ENCODE measurements around the gene RCVRN.

The RCVRN gene

DNA sequence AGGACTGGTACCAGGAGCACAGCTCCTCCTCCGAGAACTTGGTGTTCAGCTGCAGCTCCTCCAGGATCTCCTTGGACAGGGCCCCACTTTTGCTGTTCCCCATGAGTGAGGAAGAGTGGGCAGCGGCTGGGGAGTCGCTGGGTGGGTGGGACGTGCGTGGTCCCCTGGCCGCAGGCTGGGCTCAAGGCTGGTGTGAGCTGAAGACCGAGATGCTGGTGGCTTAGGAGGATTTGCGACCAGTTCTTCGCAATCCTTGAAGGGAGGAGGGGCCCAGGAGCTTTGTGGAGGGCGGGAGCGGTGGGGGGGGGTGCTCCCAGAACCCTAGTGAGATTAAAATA, at the start of gene RCVRN:
Gene RCVRN, minus strand, starts transcription at position 194 of the 338 bp plus-strand sequence. Its CDS starts 91 bp downstream, at position 103.
- no peak for DNase-seq

DNA sequence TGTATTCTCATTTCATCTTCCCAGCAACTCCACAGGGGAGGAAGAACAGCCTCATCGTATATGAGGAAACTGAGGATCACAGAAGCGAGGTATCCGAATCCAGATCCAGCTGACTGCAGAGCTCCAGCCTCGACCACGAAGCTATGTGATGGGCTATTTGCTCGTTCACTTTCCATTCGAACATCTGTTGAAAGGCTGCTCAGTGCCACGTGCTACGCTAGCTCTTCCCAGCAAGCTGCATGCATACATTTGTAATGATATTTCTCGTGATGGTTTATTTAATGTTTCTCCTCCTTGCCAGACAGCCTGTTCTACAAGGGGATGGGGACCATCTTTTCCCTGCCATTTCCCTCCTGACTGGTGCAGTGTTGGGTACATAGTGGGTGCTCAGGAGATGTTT, 48.4 kb upstream of the RCVRN start:
- no peak for DNase-seq

DNA sequence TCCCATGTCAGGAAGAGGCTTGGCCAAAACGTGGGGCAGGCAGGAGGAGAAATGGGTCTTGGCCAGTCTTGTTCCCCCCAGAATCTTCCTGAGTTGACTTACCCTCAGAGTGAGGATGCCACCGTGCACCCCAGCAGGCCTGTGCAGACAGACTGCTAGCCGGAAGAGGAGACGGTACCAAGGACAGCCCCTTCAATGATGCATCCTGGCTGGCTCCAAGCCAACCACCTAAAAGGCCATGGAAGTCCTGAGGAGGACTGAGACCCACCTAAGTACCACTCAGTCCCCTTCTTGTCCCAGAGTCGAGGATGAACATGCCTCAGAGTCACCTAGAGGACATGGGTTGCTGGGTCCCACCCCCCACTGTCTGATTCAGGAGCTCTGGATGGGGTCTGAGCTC, 46.7 kb upstream of the RCVRN start:
- no peak for DNase-seq

DNA sequence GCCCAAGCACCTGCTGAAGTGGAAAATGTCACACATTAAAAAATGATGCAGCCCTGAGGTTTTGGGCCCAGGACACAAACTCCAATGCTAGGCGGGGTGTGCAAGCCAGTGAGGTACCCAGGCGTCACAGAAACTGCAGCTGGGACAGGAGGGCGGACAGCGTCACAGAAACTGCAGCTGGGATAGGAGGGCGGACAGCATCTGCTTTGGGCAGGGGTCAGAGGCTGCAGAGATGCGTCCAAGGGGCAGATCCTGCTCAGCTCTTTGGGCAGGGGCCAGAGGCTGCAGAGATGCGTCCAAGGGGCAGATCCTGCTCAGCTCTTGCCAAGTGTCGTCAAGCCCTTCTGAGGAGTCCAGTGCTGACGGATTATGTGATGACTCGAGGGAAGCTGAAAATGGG, 43.9 kb upstream of the RCVRN start:
- DNase-seq, result no peak

- DNase-seq, result no peak
Measured at GRCh38 chr17:9944704-9945103, 39.6 kb upstream of the RCVRN start.

- no peak for DNase-seq
Measured at GRCh38 chr17:9943343-9943742, 38.3 kb upstream of the RCVRN start.

GRCh38 chr17:9942885-9943284, 37.8 kb upstream of the RCVRN start:
- DNase-seq, result no peak

DNA sequence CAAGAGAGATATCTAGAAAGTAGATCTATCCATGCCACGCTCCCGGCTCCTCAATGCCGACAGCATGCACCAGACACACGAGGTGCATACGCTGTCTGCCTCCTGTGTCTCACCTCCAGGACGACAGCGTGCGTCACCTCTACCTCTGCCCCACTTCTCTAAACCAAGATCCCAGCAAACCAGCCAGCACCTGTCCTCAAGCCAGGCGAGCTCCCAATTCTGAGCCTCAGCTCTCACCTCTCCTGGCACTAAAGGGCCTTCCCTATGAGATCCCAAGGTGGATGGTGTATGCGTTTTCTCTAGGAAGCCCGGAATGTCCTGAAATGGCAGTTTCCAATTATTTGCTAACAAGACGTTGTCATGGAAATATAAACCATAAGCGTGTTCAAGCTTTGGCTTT, 36.2 kb upstream of the RCVRN start:
- no peak for DNase-seq

DNA sequence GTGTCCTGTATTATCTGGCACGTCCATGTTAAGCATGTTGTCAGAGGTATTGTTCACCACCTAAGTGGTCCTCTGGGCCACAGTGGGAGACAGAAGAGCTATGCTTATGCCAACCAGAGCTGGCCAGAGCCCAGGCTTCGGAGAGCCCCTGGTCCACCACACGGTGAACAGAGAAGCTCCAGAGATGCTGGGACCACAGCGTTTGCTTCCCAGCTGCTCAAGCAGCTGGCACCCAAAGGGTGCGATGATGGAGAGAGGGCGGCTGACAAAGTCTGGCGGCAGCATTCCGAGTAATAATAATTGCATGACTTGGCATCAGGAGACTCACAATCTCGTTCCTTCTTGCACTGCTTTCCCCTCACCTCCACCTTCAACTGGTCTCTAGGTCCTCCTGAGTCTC, 35.8 kb upstream of the RCVRN start:
- DNase-seq, result no peak

DNA sequence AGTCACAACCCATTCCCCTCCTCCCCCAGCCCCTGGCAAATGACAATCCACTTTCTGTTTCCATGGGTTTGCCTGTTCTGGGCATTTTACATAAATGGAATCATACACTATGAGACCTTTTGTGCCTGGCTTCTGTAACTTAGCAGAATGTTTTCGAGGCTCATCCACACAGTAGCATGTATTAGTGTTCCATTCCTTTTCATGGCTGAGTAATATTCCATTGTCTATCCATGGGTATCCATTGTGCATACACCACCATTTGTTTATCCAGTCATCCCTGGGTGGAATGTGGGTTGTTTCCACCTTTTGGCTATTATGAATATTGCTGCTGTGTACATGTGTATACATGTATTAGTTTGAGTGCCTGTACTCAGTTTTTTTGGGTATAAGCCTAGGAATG, 33.7 kb upstream of the RCVRN start:
- DNase-seq, result no peak

- no peak for DNase-seq
Measured at GRCh38 chr17:9937901-9938300, 32.8 kb upstream of the RCVRN start.

DNA sequence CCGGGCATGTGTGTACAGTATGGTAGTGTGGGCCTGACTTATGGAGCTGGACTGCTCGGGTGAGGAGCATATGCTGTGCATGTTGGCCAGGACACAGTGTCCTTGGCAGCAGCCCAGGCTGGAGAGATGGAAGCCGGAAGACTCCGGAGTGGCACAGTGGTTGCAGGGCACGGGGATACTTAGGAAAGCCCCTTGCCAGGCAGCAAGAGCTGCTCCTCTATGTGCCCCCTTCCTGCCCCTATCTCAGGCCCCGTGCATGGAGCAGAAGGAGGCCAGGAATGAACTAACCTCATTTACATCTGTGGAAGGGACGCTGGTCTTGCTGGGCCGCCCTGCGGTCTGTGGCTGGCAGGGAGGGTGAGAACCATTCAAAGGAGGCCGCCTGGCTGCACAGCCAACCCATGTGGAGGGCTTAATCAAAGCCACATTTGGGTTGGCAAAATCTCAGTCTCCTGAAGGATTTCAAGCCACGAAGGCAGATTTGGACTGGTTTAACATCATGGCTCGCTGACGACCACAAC, 32.2 kb upstream of the RCVRN start:
- no peak for DNase-seq

DNA sequence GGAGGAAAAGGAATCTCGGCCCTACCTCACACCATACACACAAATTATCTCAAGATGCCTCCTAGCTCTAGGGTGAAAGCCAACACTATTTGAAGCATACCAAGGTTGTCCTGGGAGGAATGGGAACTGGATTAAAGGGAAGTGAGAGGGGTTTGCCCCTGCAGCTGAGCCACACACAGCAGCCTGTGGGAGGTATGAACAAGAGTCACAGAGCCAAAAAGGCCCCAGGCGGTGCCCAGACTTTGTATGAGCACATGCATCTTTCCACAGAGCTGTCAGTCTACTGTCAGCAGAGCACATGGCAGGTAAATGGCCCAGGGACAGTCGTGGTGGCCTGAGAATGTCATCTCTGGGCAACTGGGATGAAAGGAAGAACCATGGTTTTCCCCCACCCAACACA, 31.0 kb upstream of the RCVRN start:
- DNase-seq, result no peak

DNA sequence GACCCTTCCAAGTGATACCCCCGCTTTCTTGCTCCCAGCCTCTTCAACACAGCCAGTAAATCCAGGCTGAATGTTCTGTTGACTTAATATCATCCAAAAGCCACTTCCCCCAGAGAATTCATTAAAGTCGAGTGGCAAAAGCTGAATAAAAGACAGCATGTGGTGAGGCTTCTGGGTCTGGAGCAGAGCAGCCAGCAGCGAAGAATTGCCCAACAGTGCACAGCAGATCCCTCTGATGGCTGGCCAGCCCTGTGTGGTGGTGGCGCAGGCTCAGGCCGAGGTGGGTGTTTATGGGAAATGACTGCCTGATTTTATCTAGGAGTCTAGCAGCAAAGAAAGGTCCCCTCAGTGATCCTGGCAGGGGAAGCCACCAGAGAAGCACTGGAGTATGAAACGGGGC, 30.3 kb upstream of the RCVRN start:
- DNase-seq, result no peak

DNA sequence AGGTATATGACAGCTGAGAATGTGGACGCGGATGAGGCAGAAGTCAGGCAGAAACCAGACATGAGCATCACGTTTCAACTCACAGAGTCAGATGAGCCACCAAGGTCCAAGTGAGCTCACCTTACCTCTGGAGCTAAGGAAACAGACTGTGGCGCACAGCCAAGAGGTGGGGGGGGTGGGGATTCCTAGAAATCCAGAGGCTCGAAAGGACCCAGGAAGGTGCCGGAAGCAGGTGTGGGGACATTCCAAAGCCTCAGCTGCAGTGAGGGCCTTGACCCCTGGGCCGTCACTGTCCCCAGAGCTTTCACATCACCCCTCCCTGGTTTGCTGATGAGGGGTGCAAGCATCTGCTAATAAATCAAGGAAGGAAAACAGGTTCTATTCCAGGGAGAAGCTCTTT, 29.3 kb upstream of the RCVRN start:
- no peak for DNase-seq

DNA sequence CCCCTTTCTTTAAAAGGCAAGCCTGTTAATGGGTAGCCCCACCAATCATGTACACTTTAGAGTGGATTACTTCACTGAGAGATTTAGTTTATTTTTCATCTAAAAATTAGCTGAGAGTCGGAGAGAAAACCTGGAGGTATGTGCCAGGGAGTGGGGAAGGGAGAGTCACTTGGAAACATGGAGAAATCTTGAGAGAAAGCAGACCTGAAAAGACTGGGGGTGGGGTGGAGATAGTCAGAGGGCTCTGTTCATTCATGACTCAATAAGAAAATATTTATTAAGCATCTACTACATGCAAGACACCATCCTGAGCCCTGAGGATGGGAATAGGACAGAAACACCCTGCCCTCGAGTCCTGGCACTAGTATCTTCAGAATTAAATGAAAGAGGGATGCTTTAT, 27.4 kb upstream of the RCVRN start:
- no peak for DNase-seq

DNA sequence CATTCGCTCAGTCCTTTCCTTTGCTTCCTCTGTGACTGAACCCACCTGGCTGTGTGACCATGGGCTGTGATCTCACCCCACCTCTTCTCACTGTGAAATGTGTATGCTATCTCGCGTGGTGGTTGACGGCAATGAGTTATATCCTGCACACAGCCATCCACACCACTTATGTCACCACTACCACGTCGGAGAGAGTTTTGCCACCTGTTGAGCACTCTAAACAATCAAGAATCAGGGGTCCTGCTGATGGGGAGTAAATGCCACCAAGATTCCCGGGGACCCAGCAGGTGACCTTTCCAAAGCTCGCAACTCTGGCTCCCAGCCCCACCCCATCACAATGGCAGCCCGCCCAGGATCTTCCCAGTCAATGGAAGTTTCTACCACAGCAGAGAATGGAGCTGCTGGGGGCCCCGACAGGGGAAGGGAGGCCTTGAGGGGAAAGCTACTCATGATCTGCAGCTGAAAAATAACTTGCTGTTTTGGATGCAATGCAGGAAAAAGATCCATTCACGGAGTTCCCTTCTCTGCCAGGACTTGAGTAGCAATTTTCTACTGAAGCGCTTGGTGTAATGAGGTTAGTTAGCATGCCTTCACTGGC, 26.2 kb upstream of the RCVRN start:
- no peak for DNase-seq

DNA sequence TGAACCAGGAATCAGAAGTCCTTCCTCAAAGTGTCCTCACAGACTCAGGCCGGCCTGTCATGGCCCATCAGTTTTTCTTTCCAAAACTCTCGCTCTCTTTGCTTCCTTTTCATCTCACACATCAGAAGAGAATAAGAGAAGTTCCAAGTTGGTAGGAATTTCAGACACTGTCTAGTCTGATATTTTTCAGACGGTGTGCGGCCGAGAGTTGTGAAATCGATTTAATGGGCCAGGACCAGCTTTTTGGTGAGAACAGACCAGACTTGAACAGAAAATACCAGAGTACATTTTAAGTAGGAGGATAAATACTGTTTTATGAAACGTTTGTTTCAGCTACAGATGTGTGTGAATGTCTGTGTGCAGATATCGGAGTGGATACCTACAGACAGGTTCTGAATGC, 24.8 kb upstream of the RCVRN start:
- DNase-seq, result no peak

DNA sequence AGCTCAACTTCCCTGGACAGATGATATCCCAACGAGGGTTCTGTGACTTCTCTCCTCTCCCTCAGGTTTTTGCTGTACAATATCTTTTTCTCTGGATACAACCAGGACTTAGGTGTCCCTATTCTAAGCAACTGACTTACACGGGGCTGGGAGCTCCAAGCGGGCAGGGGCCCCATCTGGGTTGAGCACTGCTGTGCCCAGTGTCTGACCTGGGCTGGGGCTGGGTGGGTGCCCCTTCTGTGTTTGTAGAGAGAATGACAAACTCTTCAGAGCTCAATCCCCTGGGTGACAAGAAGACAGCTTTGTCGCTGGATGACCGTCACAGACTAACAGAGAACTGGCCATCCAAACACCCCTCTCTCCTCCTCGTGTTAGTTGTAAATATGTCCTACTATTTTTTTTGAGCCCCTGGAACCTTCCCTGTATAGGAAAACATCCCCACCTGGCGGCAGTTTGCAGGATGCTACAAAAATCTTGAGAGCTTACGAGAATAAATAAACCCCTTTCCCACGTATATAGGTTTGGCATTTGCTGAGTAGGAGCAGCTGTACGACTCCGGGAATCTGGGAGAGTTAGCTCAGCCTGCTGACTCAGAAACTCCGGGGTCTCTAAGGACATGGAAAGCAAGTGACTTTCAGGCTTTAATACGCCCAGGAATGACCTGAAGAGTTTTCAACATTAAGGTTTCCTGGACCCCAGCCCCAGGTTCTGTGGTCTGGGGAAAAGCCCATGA, 23.7 kb upstream of the RCVRN start:
- peak; percentile 49 for DNase-seq

GRCh38 chr17:9926150-9926804, 21.2 kb upstream of the RCVRN start:
- DNase-seq, result no peak

DNA sequence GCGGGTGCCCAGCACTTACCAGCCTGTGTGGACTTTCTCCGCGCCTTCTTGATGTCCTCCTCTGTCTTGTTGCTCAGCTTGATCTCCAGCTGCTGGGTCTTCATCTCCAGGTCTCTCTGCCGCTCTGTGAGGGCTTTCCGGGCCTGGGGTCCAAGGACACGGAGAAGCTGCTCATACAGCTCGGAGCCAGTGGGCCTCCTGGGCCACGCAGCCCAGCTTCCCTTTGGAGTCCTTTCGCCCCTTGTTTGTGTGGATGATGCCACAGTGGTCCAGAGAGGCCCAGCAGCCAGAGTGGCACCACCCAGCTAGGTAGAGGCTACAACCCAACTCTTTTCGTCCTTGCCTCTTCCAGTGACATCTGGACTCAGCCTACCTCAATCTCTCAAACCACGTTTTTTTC, 20.4 kb upstream of the RCVRN start:
- no peak for DNase-seq

DNA sequence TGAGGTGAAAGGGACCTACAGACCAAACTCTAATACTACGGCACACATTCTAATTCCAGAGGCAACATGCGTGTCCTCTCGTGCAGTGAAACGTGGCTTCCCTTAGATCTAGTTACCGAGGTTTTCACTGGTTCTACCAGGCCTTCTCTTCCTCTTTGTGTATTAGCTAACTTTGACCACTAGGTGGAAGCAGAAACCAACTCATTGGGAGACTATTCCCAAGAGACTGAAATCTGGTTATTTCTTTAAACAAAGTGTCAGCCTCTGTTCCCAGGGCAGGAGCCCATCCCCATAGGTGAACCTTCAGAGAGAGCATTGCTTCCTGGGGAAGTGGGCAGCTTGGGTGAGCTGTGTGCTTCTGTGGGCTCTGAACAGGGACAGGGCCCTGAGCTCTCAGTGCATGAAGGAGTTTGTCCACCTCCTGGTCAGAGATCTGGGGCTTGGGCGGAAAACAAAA, 19.7 kb upstream of the RCVRN start:
- DNase-seq, result peak; percentile 78

- no peak for DNase-seq
Measured at GRCh38 chr17:9922012-9922848, 17.2 kb upstream of the RCVRN start.
